GM18951 (cell line): ENCODE data around the gene NOX3.

Experiments used
- POLR2A ChIP-seq: IDR thresholded peaks from 4 replicates; pipeline ENCODE4 v1.6.1; 2011; ENCODE audit warnings: mild to moderate bottlenecking; ENCODE audit not compliant: insufficient read length, insufficient read depth; ENCODE audit errors: extremely low read depth
- in situ Hi-C: fragments of 300-500 bp; cut with MboI; formaldehyde crosslinking; loops from one replicate; pipeline ENCODE4 v1.12.0; 2022; ENCODE audit warnings: low sequenced_read_pairs, mixed read lengths, inconsistent platforms; ENCODE audit not compliant: unreplicated experiment

Gene NOX3

DNA sequence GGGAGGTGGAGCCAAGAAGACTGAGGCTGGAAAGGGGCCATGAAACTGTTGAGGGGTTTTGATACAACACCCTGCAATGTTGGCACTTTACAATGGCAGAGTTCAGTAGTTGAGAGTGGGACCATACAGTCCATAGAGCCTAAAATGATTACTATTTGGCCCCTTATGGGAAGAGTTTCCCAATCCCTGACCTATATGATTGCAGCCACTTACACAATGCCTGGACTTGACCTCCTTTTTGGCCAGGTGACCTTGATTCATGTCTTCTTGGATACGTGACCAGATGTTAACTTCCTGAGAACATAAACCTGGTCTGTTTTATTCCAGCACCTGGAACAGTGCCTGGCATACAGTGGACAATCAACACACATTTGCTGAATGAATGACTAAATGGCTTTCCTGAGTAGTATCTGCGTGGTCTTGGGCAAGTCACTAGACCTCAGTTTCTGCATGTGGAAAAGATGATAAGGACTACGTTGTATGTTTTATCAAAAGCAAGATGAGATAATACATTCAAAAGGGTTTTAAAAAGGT is 58.4 kb downstream of the NOX3 start:
- TF ChIP-seq POLR2A, result no peak
- in situ Hi-C loops, result no loop called here

DNA sequence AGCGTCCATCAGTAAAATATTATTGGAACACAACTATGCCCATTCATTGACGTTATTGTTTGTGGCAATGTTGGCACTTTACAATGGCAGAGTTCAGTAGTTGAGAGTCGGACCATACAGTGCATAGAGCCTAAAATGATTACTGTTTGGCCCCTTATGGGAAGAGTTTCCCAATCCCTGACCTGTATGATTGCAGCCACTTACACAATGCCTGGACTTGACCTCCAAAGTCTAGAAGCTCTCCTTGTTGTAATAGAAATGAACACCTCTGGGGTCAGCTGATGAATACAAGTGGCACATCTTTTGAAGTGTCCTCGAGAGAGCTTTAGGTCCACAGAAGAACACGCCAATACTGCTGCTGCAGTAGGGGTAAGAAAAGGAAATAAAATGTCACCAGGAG is 59.0 kb downstream of the NOX3 start:
- in situ Hi-C loops, result no loop called here
- TF ChIP-seq POLR2A, result no peak

DNA sequence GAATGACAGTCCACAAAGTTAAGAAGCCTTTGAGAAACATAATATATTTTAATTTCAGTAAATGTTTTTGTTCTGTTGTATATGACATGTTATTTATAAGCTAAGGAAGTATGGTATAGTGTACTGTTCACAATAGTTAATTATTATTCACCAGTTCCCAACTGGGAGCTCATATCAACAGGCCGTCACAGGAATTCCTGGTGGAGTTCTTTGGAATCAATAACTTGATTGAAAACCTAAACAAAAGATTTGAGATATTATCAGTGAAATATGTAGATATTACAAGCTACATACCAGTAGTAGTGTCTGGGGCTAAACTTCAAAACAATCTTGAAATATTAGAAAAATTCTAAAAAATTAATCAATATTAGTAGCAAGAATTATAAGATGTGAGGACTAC is 60.3 kb downstream of the NOX3 start:
- TF ChIP-seq POLR2A, result no peak
- in situ Hi-C loops, result no loop called here

DNA sequence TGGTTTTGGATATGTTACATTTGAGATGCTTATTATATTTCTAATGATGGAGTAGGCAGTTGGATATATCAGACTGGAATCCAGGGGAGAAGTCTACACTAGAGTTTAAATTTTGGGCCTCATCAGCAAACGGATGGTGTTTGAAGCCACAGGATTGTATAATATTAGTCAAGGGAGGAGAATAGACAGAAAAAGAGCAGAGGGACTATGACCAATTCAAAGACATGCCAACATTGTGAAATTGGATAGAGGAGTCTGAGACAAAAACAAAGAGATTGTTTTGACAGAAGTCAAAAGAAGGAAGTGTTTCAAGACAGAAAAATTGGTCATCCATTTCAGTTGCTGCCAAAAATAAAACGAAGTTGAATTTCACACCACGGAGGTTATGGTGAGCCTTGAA is 66.5 kb downstream of the NOX3 start:
- TF ChIP-seq POLR2A, result no peak
- in situ Hi-C loops, result no loop called here

DNA sequence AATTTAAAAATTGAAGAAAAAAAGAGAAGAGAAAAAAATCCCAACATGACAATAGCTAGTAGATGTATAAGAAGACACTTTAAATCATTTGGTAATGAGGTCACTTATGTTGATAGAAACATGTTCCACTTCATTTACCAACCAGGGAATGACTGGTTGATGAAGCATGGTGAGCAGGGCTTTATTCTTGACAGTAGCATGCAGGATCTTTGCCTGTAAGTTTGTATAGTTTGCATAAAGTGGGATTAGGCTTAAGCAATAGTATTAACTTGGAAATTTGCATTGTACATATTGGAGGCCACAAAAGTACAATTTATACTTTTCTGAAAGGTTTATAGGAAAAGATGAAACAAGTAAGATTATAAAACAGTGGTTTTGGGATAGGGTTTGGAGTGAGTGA is 67.0 kb downstream of the NOX3 start:
- in situ Hi-C loops, result no loop called here
- TF ChIP-seq POLR2A, result no peak

DNA sequence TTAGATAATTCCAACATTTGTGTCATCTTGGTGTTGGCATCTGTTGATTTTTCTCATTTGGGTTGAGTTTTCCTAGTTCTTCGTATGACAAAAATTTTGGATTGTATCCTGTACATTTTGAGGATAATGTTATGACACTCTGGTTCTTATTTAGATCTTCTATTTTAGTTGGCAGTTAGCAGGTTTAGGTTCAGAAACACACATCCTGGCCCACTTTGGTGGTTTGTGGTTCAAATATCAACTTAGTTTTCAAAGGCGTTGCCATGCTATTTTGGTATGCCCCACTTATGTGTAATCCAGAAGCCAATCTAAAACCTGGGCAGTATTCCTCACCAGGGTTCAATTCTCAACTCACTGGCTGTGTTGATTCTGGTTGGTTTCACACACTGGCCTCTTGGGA is 68.2 kb downstream of the NOX3 start:
- in situ Hi-C loops, result no loop called here
- TF ChIP-seq POLR2A, result no peak

DNA sequence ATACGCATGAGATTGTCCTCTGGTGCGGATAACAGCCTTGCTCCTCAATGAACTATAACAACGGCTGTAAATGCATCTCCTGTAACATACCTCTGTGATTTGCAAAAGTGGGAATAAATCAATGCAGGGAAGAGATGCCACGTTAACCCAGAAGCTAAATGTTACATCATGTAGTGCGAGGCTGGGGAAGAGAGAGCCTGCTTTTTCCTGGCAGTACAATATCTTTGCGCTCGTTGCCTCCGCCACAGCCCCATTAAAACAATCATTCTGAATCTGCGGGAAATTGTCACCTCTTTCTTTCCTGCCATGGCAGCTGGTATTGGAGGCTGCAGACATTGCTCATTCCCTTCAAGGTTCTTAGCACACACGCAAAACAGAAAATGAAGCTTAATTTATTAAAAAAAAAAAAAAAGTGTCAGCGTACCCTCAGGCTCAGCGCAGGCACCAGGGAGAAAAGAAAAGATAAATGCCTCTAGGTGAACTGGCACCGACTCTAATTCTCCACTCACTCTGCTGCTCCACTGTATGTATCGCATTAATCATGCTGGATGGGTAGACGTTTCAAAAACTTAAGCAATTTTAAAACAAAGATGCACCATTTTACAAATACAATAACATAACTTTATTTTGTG is 71.2 kb downstream of the NOX3 start:
- TF ChIP-seq POLR2A, result no peak
- in situ Hi-C loops, result no loop called here

DNA sequence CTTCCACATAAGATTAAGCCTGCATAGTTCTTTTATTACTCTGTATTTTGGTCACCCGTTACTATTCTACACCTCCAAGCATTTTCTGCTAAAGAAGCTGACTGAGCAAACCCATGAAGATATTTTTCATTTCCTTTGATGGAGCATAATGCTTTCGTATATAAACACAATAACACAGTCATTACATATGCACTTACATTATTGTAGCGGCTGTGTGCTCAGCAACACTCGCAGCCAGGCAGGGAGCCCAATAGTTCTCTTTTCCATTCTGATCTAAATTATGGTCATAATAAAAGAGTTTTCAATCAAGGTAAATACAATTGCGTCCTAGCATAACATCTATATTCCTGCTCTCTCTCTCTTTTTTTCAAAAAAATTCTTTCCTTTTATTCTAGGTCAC is 71.7 kb downstream of the NOX3 start:
- in situ Hi-C loops, result no loop called here
- no peak for TF ChIP-seq POLR2A

DNA sequence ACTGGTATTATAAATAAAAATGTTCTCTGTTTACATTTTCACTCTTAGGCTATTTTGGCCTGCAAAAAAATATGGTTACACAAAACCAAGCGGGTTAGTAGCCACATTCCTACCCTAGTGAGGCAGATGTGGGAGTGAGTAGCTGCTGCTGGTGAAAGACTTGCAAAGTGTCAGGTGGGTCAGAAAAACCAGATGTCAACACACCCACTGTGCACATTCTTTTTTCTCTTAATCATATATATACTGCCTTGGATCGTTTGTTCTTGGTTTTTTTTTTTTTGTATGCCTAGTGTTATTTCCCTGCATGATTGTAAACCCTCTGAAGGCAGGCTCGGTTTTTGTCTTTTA is 73.3 kb downstream of the NOX3 start:
- in situ Hi-C loops, result no loop called here
- no peak for TF ChIP-seq POLR2A

DNA sequence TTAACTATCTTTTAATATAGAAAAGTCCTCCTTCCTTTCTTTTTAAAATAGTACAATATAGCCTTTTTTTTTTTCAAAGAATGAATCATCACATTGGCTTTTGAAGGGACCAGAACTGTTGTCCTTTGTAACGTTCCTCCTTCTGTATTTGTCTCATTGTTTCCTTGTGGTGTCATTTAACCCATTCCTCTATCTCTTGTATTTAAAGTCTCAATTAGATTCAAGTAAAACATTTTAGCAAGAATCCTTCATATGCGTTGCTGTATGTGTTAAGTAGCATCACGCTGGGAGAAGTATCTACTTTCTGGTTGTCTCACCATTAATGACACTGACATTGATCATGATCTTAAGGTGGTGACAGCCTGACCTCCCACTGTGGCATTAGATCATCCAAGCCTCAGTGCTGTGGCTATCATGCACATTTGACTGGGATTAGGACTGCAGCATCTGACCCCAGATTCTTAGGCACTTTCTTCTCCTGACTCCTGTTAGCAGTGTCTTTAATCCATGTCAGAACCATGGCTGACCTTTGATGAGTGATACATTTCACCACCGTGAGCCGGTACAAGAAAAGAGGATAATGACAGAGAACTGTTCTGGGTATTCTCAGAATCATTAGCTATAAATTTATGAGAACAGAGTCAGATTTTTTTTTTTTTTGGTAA is 73.8 kb downstream of the NOX3 start:
- in situ Hi-C loops, result no loop called here
- TF ChIP-seq POLR2A, result no peak

DNA sequence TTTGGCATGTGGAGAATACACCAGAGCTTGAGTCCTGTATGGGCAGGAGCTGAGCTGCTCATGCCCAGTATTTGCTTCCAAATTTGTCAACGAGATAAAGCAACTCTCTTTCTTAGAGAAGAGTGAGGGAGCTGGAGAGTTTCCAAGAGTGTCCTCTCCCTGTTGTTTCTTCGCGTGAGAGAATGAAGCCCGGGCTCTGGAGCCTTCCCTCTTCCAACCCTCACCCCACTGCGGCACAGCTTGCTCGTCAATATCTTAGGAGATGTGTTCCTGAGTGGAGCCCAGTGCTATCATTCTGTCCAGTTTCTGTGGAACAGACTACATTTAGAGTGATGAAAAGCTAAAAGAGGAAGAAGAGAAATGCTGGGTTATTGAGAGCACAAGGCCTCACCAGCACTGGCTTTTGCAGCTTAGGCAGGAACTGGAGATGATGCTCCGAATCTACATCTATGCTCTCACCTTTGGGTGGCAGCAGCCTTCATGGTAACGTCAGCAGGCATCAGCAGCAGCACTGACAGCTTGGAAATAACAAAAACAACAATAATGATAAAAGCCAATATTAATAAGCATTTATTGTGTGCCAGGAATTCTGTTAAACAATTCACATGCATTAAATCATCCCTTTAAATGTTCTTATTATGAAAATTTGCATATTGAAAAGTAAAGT is 74.8 kb downstream of the NOX3 start:
- in situ Hi-C loops, result no loop called here
- no peak for TF ChIP-seq POLR2A

DNA sequence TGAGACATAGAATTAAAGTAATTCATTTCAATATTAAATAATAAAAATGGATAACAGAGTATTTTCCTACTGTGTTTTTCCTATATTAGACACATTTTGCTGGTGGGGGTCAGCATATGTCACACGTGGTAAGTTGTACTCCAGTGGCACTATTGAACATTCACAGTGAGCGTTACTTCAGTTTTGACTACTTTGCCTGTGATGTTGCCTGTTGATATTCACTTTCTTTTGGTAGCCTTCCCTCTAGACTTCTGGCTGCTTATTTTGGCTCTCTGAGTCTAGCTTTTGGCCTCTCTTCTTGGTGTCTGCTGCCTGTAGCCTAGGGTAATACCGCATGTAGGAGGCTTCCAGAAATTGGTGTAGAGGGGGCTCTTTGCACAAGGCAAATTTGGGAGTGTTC is 76.9 kb downstream of the NOX3 start:
- TF ChIP-seq POLR2A, result no peak

DNA sequence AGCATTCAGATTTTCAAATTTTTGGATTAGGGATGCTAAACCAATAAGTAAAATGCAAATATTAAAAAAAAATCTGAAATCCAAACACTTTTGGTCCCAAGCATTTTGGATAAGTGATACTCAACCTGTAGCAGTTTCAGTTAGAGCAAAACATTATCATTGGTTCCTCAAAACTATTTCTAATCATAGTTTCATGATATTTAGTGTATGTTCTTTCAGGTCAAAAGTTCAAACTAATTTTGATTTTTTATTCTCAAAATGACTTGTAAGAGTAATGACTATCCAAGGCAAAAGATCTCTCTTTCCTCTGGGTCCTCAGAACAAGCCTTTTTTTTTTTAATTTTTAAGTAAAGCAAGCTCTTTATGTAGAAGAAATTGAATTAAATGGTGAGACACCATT is 77.4 kb downstream of the NOX3 start:
- TF ChIP-seq POLR2A, result no peak
- in situ Hi-C loops, result no loop called here

More for the DNA sequence above, 76.9 kb downstream of the NOX3 start:
- in situ Hi-C loops, result no loop called here

DNA sequence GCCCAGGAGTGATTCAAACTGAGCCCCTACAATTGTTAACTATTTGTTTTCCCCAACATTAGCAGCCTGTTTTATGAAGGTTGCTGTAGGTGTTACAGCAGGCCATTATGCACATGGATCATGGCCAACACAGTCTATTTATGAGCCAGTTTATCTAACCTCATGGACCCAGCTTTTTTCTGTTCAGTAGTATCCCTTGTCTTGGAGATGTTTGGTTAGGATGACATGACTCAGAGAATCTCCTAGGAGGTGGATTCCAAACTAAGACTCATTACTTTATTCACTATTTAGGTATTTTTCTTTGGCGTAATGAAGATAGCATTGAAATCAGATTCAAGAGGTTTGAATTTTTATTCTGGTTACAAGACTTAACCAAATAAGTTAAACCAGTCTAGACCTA is 78.6 kb downstream of the NOX3 start:
- no peak for TF ChIP-seq POLR2A
- in situ Hi-C loops, result no loop called here

DNA sequence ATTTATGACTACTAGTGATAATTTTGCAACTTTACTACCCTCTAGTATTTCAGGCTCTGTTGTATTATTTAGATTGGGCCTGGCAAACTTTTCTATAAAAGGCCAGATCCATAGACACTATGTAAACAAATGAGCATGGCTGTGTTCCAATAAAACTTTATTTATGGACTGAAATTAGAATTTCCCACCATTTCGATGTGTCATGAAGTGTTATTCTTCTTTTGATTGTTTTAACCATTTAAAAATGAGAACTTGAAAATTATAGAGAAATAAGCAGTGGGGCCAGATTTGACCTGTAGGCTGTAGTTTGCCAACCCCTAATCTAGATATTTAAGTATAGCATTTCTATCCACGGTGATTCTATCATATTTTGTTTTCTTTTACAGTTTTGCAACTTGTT is 79.8 kb downstream of the NOX3 start:
- no peak for TF ChIP-seq POLR2A
- in situ Hi-C loops, result no loop called here

DNA sequence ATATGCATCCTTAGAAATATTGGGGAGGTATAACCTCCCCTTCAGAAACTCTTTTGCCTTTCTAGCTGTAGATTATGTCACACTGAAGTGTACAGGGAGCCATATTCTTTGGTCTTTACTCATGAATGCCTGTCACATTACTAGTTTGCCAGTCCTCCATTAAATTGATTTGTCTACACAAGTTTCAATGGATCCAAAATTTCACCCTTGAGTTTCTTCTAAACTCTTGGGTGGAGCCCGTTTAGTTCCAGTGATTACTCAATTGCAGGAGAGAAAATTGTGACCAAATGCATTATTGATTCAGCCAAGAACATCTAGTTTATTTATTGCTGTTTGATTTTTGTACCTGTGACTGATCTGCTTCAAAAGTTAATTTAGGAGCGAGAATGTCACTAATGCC is 81.0 kb downstream of the NOX3 start:
- TF ChIP-seq POLR2A, result no peak
- in situ Hi-C loops, result no loop called here
